AG10803 (cell line): ENCODE results near the gene GDF7.

Experiments
- DNase-seq: peaks from one replicate; pipeline ENCODE4 v3.0.0; 2010; ENCODE audit warnings: low read depth
- H3K4me3 ChIP-seq: 2 replicates; pipeline ENCODE4 v1.5.1; 2011; ENCODE audit warnings: mild to moderate bottlenecking, low read length, control low read depth
- CTCF ChIP-seq: conservative IDR thresholded peaks from 2 replicates; pipeline ENCODE4 v1.5.1; 2011; ENCODE audit warnings: mild to moderate bottlenecking, low read length, control low read depth, inconsistent platforms

GDF7 gene

GRCh38 chr2:20645301-20645701 is 21.6 kb upstream of the GDF7 start:
- TF ChIP-seq CTCF, result no peak
- H3K4me3 ChIP-seq, result no peak overlapping the region
- no peak for DNase-seq

GRCh38 chr2:20645761-20646160 is 21.2 kb upstream of the GDF7 start:
- no peak for DNase-seq
- TF ChIP-seq CTCF, result no peak
- H3K4me3 ChIP-seq, result no peak overlapping the region

GRCh38 chr2:20646446-20646845 is 20.5 kb upstream of the GDF7 start:
- no peak for DNase-seq
- no peak overlapping the region for H3K4me3 ChIP-seq
- TF ChIP-seq CTCF, result no peak

- H3K4me3 ChIP-seq, result no peak overlapping the region
- no peak for DNase-seq
These were observed 19.7 kb upstream of the GDF7 start for GRCh38 chr2:20647211-20647610.

GRCh38 chr2:20647738-20648137 is 19.2 kb upstream of the GDF7 start:
- TF ChIP-seq CTCF, result no peak
- no peak overlapping the region for H3K4me3 ChIP-seq
- no peak for DNase-seq

More at GRCh38 chr2:20647211-20647610, 19.7 kb upstream of the GDF7 start:
- TF ChIP-seq CTCF, result no peak

GRCh38 chr2:20648206-20648605 is 18.7 kb upstream of the GDF7 start:
- TF ChIP-seq CTCF, result no peak

GRCh38 chr2:20648831-20649230 is 18.1 kb upstream of the GDF7 start:
- no peak overlapping the region for H3K4me3 ChIP-seq
- DNase-seq, result no peak

More at GRCh38 chr2:20648206-20648605, 18.7 kb upstream of the GDF7 start:
- H3K4me3 ChIP-seq, result no peak overlapping the region
- no peak for DNase-seq

More at GRCh38 chr2:20648831-20649230, 18.1 kb upstream of the GDF7 start:
- TF ChIP-seq CTCF, result no peak
